Right lobe of liver (tissue), 6 donors: ENCODE measurements around the gene CHST8. TPM values are rescaled to one million over a fixed set of nuclear protein-coding genes. Genes with fewer than 3 reads are reported as not detected.

Source experiments
- ATAC-seq, 4 donors: fragments of 200-7000 bp; cut with Tn5 transposase; one replicate each; pipeline ENCODE4 v1.9.1; 2020; ENCODE audit warnings: mild to moderate bottlenecking in 4 of 4, moderate library complexity in 4 of 4
- DNase-seq, 3 donors: peaks; one replicate each; pipeline ENCODE4 v3.0.0-alpha.2; 2020
- H3K27ac ChIP-seq, 3 donors: fragments of 200-600 bp; one replicate each; pipeline ENCODE4 v1.8.0; 2022
- H3K27me3 ChIP-seq, 2 donors: fragments of 200-600 bp; one replicate each; pipeline ENCODE4 v1.8.0; 2022
- H3K36me3 ChIP-seq, 4 donors: fragments of 200-600 bp; sonication (generic) in 1 of 4; one replicate each; pipeline versions ENCODE4 v1.5.1 to v1.8.0; 2017 to 2022; ENCODE audit warnings: control low read depth in 1 of 4
- H3K4me1 ChIP-seq, 4 donors: fragments of 200-600 bp; sonication (generic) in 1 of 4; one replicate each; pipeline versions ENCODE4 v1.5.1 to v1.8.0; 2017 to 2022; ENCODE audit warnings: control low read depth in 1 of 4
- H3K4me3 ChIP-seq, 3 donors: fragments of 200-600 bp; one replicate each; pipeline ENCODE4 v1.8.0; 2022
- H3K9me3 ChIP-seq, 4 donors: fragments of 200-600 bp; sonication (generic) in 1 of 4; one replicate each; pipeline versions ENCODE4 v1.5.1 to v1.8.0; 2017 to 2022; ENCODE audit warnings: control low read depth in 1 of 4
- POLR2A ChIP-seq: fragments of 450-650 bp; IDR thresholded peaks from one replicate; pipeline ENCODE4 v1.6.1; 2017; ENCODE audit warnings: antibody characterized with exemption, mild to moderate bottlenecking
- WGBS: methylation state at CpG from one replicate; pipeline ENCODE4 v1.1.6; 2018; ENCODE audit warnings: low coverage, low lambda C conversion rate; ENCODE audit not compliant: insufficient coverage; ENCODE audit errors: missing lambda C conversion rate; 5-methylcytosine and 5-hydroxymethylcytosine counted together
- intact Hi-C, 2 donors: fragments of 100-400 bp; cut with DNase I; formaldehyde crosslinking; loops; one replicate each; pipeline versions ENCODE4 v1.11.2 to v1.14.1; 2022
- total RNA-seq, 6 experiments: library from RNA; depleted of rRNA in 2 of 6; stranded (reverse); fragments of >200 nt in 2 of 6; fragmentation: NEBNext Ultra II Directional in 3 of 6; extraction: Animal tissue kit (Norgen Biotek cat#: 25700) in 3 of 6; gene quantifications; one replicate each; pipeline versions ENCODE4 v1.1.0 to v1.2.4, GENCODE V29; 2016 to 2023
- TF ChIP-seq, protein P1 (sequence below), 4 donors: fragments of 200-600 bp in 3 of 4; fragments of 450-650 bp in 1 of 4; IDR thresholded peaks; one replicate each; pipeline versions ENCODE4 v1.5.1 to v1.8.0; 2016 to 2022; ENCODE audit warnings: antibody characterized with exemption in 4 of 4, mild to moderate bottlenecking in 2 of 4
- donor health status: DM: no; HTN: yes; CAD: no.
- donor health status: DM: no; HTN: no; CAD: no.
- donor health status: DM: no; HTN: no; CAD: no.
- donor health status: DM: no; HTN: yes; CAD: no.
- donor health status: DM: no; HTN: yes; CAD: no.

CHST8 gene
- total RNA-seq, 6 experiments from 2014 or later = 0.12 to 0.19 TPM; not detected in 4

GRCh38 chr19:33610588-33610987, 11.2 kb upstream of the CHST8 start:
- intact Hi-C loops = no loop called here
- DNase-seq = no peak

GRCh38 chr19:33612928-33613619, 8.7 kb upstream of the CHST8 start:
- TF ChIP-seq POLR2A = no peak
- TF ChIP-seq, protein P1, sequence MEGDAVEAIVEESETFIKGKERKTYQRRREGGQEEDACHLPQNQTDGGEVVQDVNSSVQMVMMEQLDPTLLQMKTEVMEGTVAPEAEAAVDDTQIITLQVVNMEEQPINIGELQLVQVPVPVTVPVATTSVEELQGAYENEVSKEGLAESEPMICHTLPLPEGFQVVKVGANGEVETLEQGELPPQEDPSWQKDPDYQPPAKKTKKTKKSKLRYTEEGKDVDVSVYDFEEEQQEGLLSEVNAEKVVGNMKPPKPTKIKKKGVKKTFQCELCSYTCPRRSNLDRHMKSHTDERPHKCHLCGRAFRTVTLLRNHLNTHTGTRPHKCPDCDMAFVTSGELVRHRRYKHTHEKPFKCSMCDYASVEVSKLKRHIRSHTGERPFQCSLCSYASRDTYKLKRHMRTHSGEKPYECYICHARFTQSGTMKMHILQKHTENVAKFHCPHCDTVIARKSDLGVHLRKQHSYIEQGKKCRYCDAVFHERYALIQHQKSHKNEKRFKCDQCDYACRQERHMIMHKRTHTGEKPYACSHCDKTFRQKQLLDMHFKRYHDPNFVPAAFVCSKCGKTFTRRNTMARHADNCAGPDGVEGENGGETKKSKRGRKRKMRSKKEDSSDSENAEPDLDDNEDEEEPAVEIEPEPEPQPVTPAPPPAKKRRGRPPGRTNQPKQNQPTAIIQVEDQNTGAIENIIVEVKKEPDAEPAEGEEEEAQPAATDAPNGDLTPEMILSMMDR (IDR thresholded peaks at IDR 0.05) = no peak
- Histone ChIP-seq H3K36me3 (no peaks in the 10 kb centered on the region), H3K27ac (no peak overlapping the region), H3K4me3 (no peak overlapping the region), H3K4me1 (no peaks in the 10 kb centered on the region), H3K27me3 (no peaks in the 10 kb centered on the region), H3K9me3 (no peaks in the 10 kb centered on the region)
- intact Hi-C loops = no loop called here
- no peak for ATAC-seq
- WGBS = 21% methylated on average over 4 of the region's 11 CpGs
- no peak for DNase-seq

More at GRCh38 chr19:33610588-33610987, 11.2 kb upstream of the CHST8 start:
- TF ChIP-seq POLR2A = no peak
- TF ChIP-seq, protein P1 (IDR thresholded peaks at IDR 0.05) = no peak
- H3K9me3 ChIP-seq = no peaks in the 10 kb centered on the region
- no peak for ATAC-seq
- 33% methylated on average over 1 of the region's 1 CpG for WGBS
- H3K4me3 ChIP-seq = no peak overlapping the region
- H3K27me3 ChIP-seq = no peaks in the 10 kb centered on the region
- no peaks in the 10 kb centered on the region for H3K4me1 ChIP-seq
- H3K27ac ChIP-seq = no peak overlapping the region
- no peaks in the 10 kb centered on the region for H3K36me3 ChIP-seq

- H3K36me3 ChIP-seq = no peaks in the 10 kb centered on the region
- DNase-seq = no peak
Measured at GRCh38 chr19:33613620-33614000, 8.1 kb upstream of the CHST8 start.

GRCh38 chr19:33616346-33616745, 5.4 kb upstream of the CHST8 start:
- TF ChIP-seq POLR2A = no peak
- TF ChIP-seq, protein P1 (IDR thresholded peaks at IDR 0.05) = no peak
- Histone ChIP-seq H3K27me3 (peaks cover 0 to 7% of the 10 kb centered on the region in 2 donors), H3K4me3 (no peak overlapping the region), H3K9me3 (no peaks in the 10 kb centered on the region), H3K4me1 (no peaks in the 10 kb centered on the region), H3K27ac (no peak overlapping the region), H3K36me3 (no peaks in the 10 kb centered on the region)
- WGBS = 50% methylated on average over 1 of the region's 4 CpGs
- ATAC-seq (no peak), DNase-seq (no peak)
- intact Hi-C loops = no loop called here

More at GRCh38 chr19:33613620-33614000, 8.1 kb upstream of the CHST8 start:
- no peak overlapping the region for H3K4me3 ChIP-seq
- no peaks in the 10 kb centered on the region for H3K27me3 ChIP-seq
- ATAC-seq = no peak
- H3K9me3 ChIP-seq = no peaks in the 10 kb centered on the region
- intact Hi-C loops = no loop called here
- TF ChIP-seq POLR2A = no peak
- TF ChIP-seq, protein P1 (IDR thresholded peaks at IDR 0.05) = no peak
- H3K27ac ChIP-seq = no peak overlapping the region
- H3K4me1 ChIP-seq = no peaks in the 10 kb centered on the region
- 23% methylated on average over 2 of the region's 3 CpGs for WGBS
